ENCODE data around the gene CEBPZ. TPM values are rescaled to one million over a fixed set of nuclear protein-coding genes. Genes with fewer than 3 reads are reported as not detected.

The CEBPZ gene
- total and polyA plus RNA-seq, 2 of the 13 experiments (the other 11 are each of a cell fraction or from before 2014, with no cell fraction given): 14.4 to 117 TPM

DNA sequence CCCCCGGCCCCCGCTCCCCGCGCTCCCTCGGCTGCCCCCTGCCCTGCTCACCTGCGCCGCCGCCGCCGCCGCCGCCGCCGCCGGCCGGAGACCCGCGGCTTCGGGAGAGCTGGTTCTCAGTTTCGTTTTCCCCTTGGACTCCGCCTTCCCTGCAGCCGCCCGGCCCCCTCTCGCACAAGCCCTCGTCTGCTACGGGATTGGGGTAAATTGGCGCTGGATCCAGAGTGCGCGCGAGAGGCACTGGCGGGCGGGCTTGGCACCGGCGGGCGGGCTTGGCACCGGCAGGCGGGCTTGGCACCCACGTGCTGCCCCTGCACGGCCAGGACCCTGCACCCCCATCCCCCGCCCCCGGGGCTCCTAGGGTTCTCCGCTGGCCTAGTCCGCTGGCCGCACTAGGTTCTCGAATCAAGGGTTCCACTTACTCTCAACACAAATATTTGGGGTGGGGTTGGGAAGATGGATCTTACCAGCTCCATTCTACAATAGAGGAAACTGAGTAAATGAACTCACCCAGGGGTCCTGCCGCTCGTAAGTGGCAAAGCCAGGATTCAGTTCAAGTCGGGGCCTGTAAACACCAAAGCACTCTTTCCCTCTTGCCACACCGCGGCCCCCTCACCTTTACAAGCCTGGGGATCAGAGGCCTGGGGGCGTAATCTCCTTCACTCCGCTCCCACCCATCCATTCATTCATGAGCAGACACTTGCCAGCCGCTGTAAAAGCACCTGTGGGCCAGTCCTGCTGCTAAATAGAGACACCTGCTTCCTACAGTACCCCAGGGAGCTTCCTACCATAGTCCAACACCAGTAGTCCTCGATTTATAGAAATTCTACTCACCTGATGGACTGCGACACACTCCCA is 74.3 kb downstream of the CEBPZ start, which contains the start of gene EIF2AK2 (continued):
- TF ChIP-seq, protein P1, sequence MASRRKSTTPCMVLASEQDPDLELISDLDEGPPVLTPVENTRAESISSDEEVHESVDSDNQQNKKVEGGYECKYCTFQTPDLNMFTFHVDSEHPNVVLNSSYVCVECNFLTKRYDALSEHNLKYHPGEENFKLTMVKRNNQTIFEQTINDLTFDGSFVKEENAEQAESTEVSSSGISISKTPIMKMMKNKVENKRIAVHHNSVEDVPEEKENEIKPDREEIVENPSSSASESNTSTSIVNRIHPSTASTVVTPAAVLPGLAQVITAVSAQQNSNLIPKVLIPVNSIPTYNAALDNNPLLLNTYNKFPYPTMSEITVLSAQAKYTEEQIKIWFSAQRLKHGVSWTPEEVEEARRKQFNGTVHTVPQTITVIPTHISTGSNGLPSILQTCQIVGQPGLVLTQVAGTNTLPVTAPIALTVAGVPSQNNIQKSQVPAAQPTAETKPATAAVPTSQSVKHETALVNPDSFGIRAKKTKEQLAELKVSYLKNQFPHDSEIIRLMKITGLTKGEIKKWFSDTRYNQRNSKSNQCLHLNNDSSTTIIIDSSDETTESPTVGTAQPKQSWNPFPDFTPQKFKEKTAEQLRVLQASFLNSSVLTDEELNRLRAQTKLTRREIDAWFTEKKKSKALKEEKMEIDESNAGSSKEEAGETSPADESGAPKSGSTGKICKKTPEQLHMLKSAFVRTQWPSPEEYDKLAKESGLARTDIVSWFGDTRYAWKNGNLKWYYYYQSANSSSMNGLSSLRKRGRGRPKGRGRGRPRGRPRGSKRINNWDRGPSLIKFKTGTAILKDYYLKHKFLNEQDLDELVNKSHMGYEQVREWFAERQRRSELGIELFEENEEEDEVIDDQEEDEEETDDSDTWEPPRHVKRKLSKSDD (CRISPR knock-in tag; IDR thresholded peaks at IDR 0.05; ENCODE audit: low read depth): no peak; the same call in 1 of the 2 replicates
- TF ChIP-seq ARHGAP35 (CRISPR knock-in tag; IDR thresholded peaks at IDR 0.05; ENCODE audit: borderline replicate concordance) (peak; percentile 58; the same call in 1 of the 2 replicates), SP2 (CRISPR knock-in tag; IDR thresholded peaks at IDR 0.05) (0 out of 2 replicates have a peak, but pooled peaks have one; percentile 30), PHF21A (CRISPR knock-in tag; IDR thresholded peaks at IDR 0.05) (no peak; the same call in 1 of the 2 replicates), FLYWCH1 (CRISPR knock-in tag; IDR thresholded peaks at IDR 0.05) (0 out of 2 replicates have a peak, but pooled peaks have one; percentile 0), MED1 (CRISPR knock-in tag; IDR thresholded peaks at IDR 0.05) (no peak), SMARCC2 (IDR thresholded peaks at IDR 0.05) (no peak), PHF8 (CRISPR knock-in tag; IDR thresholded peaks at IDR 0.05) (peak; percentile 90), MAZ (IDR thresholded peaks at IDR 0.05; ENCODE audit: borderline replicate concordance, low read depth, low read length) (peak; percentile 38; the same call in 1 of the 2 replicates), MAZ (CRISPR knock-in tag; IDR thresholded peaks at IDR 0.05; ENCODE audit: low read depth) (peak; percentile 51; the same call in 1 of the 2 replicates), POLR2AphosphoS5 (IDR thresholded peaks at IDR 0.05; ENCODE audit: low read depth, low read length) (peak; percentile 60), ZNF556 (CRISPR knock-in tag; IDR thresholded peaks at IDR 0.05; ENCODE audit: borderline replicate concordance) (0 out of 2 replicates have a peak, but pooled peaks have one; percentile 18), ZNF30 (CRISPR knock-in tag; IDR thresholded peaks at IDR 0.05) (0 out of 2 replicates have a peak, but pooled peaks have one; percentile 11), PHB2 (IDR thresholded peaks at IDR 0.05; ENCODE audit: partially characterized antibody) (no peak), ZMYM2 (CRISPR knock-in tag; IDR thresholded peaks at IDR 0.05) (0 out of 2 replicates have a peak, but pooled peaks have one; percentile 55), ZNF75D (CRISPR knock-in tag; IDR thresholded peaks at IDR 0.05; ENCODE audit: borderline replicate concordance) (no peak)
- TF ChIP-seq, protein P2, sequence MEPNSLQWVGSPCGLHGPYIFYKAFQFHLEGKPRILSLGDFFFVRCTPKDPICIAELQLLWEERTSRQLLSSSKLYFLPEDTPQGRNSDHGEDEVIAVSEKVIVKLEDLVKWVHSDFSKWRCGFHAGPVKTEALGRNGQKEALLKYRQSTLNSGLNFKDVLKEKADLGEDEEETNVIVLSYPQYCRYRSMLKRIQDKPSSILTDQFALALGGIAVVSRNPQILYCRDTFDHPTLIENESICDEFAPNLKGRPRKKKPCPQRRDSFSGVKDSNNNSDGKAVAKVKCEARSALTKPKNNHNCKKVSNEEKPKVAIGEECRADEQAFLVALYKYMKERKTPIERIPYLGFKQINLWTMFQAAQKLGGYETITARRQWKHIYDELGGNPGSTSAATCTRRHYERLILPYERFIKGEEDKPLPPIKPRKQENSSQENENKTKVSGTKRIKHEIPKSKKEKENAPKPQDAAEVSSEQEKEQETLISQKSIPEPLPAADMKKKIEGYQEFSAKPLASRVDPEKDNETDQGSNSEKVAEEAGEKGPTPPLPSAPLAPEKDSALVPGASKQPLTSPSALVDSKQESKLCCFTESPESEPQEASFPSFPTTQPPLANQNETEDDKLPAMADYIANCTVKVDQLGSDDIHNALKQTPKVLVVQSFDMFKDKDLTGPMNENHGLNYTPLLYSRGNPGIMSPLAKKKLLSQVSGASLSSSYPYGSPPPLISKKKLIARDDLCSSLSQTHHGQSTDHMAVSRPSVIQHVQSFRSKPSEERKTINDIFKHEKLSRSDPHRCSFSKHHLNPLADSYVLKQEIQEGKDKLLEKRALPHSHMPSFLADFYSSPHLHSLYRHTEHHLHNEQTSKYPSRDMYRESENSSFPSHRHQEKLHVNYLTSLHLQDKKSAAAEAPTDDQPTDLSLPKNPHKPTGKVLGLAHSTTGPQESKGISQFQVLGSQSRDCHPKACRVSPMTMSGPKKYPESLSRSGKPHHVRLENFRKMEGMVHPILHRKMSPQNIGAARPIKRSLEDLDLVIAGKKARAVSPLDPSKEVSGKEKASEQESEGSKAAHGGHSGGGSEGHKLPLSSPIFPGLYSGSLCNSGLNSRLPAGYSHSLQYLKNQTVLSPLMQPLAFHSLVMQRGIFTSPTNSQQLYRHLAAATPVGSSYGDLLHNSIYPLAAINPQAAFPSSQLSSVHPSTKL (CRISPR knock-in tag; IDR thresholded peaks at IDR 0.05): peak; percentile 36; the same call in 1 of the 2 replicates
- TF ChIP-seq, protein P3, sequence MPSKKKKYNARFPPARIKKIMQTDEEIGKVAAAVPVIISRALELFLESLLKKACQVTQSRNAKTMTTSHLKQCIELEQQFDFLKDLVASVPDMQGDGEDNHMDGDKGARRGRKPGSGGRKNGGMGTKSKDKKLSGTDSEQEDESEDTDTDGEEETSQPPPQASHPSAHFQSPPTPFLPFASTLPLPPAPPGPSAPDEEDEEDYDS (CRISPR knock-in tag; IDR thresholded peaks at IDR 0.05): peak; percentile 69
